Dermis microvascular lymphatic vessel endothelial cell (primary cell): ENCODE data around the gene SMIM38. TPM values are rescaled to one million over a fixed set of nuclear protein-coding genes. Genes with fewer than 3 reads are reported as not detected.

Source experiments
- DNase-seq, 2 donors: peaks; one replicate each; pipeline versions ENCODE4 v3.0.0 to v3.0.0-alpha.2; 2010; ENCODE audit warnings: low read depth in 2 of 2
- total RNA-seq: library from RNA; depleted of rRNA; stranded (reverse); fragments of >200 nt; gene quantifications from 2 replicates; pipeline ENCODE4 v1.2.1, GENCODE V29; 2014

Gene SMIM38
- total RNA-seq, 1 donor from 2014 or later = not detected

GRCh38 chr11:69202511-69203221 lies 46.9 kb downstream of the SMIM38 start:
- no peak for DNase-seq

GRCh38 chr11:69203381-69203780 lies 47.6 kb downstream of the SMIM38 start:
- no peak for DNase-seq

DNA sequence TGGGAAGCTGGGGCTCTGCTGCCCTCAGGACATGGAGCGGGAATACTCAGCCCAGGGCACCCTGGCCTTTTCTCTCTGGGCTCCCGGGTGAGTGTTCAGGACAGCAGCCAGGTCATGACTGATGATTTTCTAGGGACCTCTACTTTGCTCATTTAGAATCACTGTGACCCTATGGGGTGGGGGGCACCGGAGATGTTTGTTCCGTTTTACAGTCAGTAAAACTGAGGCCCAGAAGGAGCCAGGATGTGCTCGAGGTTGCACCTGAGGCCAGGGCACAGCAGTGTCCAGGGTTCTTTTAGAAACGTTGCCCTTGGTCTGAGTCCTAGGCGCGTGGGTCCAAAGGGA lies 48.1 kb downstream of the SMIM38 start:
- no peak for DNase-seq

- DNase-seq = no peak
Measured at GRCh38 chr11:69204246-69204940, 48.7 kb downstream of the SMIM38 start.

DNA sequence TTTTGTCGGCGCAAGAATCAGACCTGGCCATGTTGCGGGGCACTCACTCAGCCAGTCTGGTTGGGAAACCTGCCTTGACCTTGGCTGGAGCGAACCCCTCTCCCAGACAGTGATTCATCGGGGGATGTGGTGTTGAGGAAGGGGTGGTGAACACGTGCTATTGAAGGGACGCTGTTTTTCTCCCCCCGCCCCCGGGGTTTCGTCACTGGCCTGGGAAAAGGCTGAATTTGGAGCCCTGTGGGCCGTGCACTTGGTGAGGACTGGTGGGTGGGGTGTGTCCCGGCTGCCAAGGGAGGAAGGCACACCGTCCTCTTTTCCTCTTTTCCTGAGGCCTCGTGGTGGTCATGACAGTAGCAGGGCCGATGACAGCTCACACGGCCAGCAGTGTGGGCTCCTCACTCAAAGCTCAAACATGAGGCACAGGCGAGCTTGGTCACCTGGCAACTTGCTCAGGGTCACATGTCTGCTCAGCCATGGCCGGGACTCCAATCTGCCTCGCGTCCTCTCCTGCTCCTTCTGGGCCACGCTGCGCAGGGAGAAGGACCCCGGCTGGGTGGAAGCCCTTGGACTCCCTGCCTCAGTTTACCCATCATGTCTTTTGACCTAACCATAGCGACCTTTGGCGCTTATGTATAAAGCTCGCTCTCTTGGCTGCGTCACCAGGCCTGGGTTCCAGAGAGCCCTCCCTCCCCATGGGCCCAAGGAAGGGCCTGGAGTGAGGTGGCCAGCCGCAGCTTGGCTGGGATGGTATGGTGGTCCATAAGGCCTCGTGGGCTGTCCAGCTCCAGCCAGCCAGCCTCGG lies 49.4 kb downstream of the SMIM38 start:
- DNase-seq = no peak

Other genes with a start within 250 kb of the SMIM38 start
- not detected in 2 replicates for gene MRGPRD, start 174.9 kb upstream of the SMIM38 start, total RNA-seq
- 0.13 TPM in 2 replicates for gene MRGPRF, start 142.7 kb upstream of the SMIM38 start, total RNA-seq
- gene TPCN2, start 107.0 kb upstream of the SMIM38 start, total RNA-seq = 9.1 and 13.7 TPM in 2 replicates
- under 0.01 and 0.39 TPM in 2 replicates for gene MYEOV, start 138.2 kb downstream of the SMIM38 start, total RNA-seq